Measurements from ENCODE around the gene TMEM116. TPM values are rescaled to one million over a fixed set of nuclear protein-coding genes. Genes with fewer than 3 reads are reported as not detected.

The TMEM116 gene
- total RNA-seq, 6 experiments from 2014 or later, result 3.9 to 5.5 (median 4.8) TPM

- Mint-ChIP-seq H3K36me3 (ENCODE audit: low read depth) (no peaks in the 10 kb centered on the region), H3K27me3 (ENCODE audit: insufficient read depth) (no peaks in the 10 kb centered on the region), H3K4me1 (ENCODE audit: low read depth) (peaks cover 9% of the 10 kb centered on the region), H3K4me3 (no peak overlapping the region), H3K9me3 (no peaks in the 10 kb centered on the region), H3K27ac (no peak overlapping the region)
- DNase-seq, result no peak
- TF ChIP-seq CTCF (IDR thresholded peaks at IDR 0.05), result no peak
Measured at GRCh38 chr12:111978545-111978944, 34.4 kb downstream of the TMEM116 start.

GRCh38 chr12:111976860-111977259 is 36.1 kb downstream of the TMEM116 start:
- DNase-seq, result no peak
- no peak overlapping the region for H3K4me3 Mint-ChIP-seq
- H3K27me3 Mint-ChIP-seq (ENCODE audit: insufficient read depth), result no peaks in the 10 kb centered on the region
- H3K27ac Mint-ChIP-seq, result no peak overlapping the region
- TF ChIP-seq CTCF (IDR thresholded peaks at IDR 0.05), result no peak
- peaks cover 5% of the 10 kb centered on the region; the same call in 1 of the 2 replicates for H3K9me3 Mint-ChIP-seq
- H3K4me1 Mint-ChIP-seq (ENCODE audit: low read depth), result peaks cover 6% of the 10 kb centered on the region
- 0 out of 2 replicates have a peak, but pooled peaks cover 4% of the 10 kb centered on the region for H3K36me3 Mint-ChIP-seq (ENCODE audit: low read depth)

GRCh38 chr12:111976291-111976690 is 36.7 kb downstream of the TMEM116 start:
- no peak for TF ChIP-seq CTCF (IDR thresholded peaks at IDR 0.05)
- Mint-ChIP-seq H3K9me3 (peaks cover 8% of the 10 kb centered on the region), H3K27me3 (ENCODE audit: insufficient read depth) (no peaks in the 10 kb centered on the region), H3K27ac (no peak overlapping the region), H3K4me3 (no peak overlapping the region), H3K36me3 (ENCODE audit: low read depth) (0 out of 2 replicates have a peak, but pooled peaks cover 4% of the 10 kb centered on the region), H3K4me1 (ENCODE audit: low read depth) (peaks cover under 1% of the 10 kb centered on the region; the same call in 1 of the 2 replicates)
- DNase-seq, result no peak

- DNase-seq, result no peak
- no peak overlapping the region for H3K27ac Mint-ChIP-seq
- TF ChIP-seq CTCF (IDR thresholded peaks at IDR 0.05), result no peak
Measured at GRCh38 chr12:111975161-111975931, 37.6 kb downstream of the TMEM116 start.

GRCh38 chr12:111971800-111972199 is 41.2 kb downstream of the TMEM116 start:
- peaks cover 16% of the 10 kb centered on the region for H3K9me3 Mint-ChIP-seq
- H3K27ac Mint-ChIP-seq, result no peak overlapping the region
- no peak overlapping the region for H3K4me3 Mint-ChIP-seq
- no peaks in the 10 kb centered on the region for H3K27me3 Mint-ChIP-seq (ENCODE audit: insufficient read depth)
- H3K4me1 Mint-ChIP-seq (ENCODE audit: low read depth), result no peaks in the 10 kb centered on the region
- H3K36me3 Mint-ChIP-seq (ENCODE audit: low read depth), result peaks cover 10% of the 10 kb centered on the region
- no peak for DNase-seq
- TF ChIP-seq CTCF (IDR thresholded peaks at IDR 0.05), result no peak

More at GRCh38 chr12:111975161-111975931, 37.6 kb downstream of the TMEM116 start:
- H3K27me3 Mint-ChIP-seq (ENCODE audit: insufficient read depth), result no peaks in the 10 kb centered on the region
- H3K4me3 Mint-ChIP-seq, result no peak overlapping the region
- H3K9me3 Mint-ChIP-seq, result peaks cover 16% of the 10 kb centered on the region
- peaks cover 10% of the 10 kb centered on the region for H3K36me3 Mint-ChIP-seq (ENCODE audit: low read depth)
- no peaks in the 10 kb centered on the region for H3K4me1 Mint-ChIP-seq (ENCODE audit: low read depth)

All from HFFc6 (cell line).